HCT116 (cell line): ENCODE results near the gene PHYHIPL. TPM values are rescaled to one million over a fixed set of nuclear protein-coding genes. Genes with fewer than 3 reads are reported as not detected.
A peak's percentile ranks its signal among the peaks of the same experiment; 100 is the strongest.

Source experiments
- ATAC-seq: fragments of 200-7000 bp; cut with Tn5 transposase; 2 replicates; pipeline ENCODE4 v1.9.1; 2020; ENCODE audit warnings: mild to moderate bottlenecking, moderate library complexity
- BruUV-seq: library from RNA; stranded (reverse); fragments of 400-500 nt; replicated peaks from 2 replicates; lab custom pipeline; 2021; lab: Mats Ljungman, UMichigan
- CTCF ChIA-PET: fragments of 300-600 bp; sonication (Branson Sonifier 250); formaldehyde crosslinking; loops from one replicate; lab custom pipeline; 2021; ENCODE audit warnings: antibody characterized with exemption; lab: Charles Lee
- POLR2A ChIA-PET: fragments of 300-600, 350-600 bp; sonication (Branson Sonifier 250); formaldehyde crosslinking; loops from one replicate; lab custom pipeline; 2021; ENCODE audit warnings: antibody characterized with exemption; lab: Charles Lee
- RAD21 ChIA-PET, 2 experiments: fragments of 300-600 bp; sonication (Branson Sonifier 250); formaldehyde crosslinking; loops; one replicate each; lab custom pipeline; 2023; ENCODE audit warnings: low total read pairs in 2 of 2; ENCODE audit not compliant: uncharacterized antibody in 2 of 2, unreplicated experiment in 2 of 2, low non-redundant PET in 1 of 2; lab: Charles Lee
- DNase-seq: peaks from one replicate; pipeline ENCODE4 v3.0.0-alpha.2; 2010; ENCODE audit warnings: low read depth, low spot score
- H2AFZ ChIP-seq: fragments of 200-600 bp; shearing (Covaris generic), sonication (generic); 2 replicates; pipeline ENCODE4 v1.6.1; 2017; ENCODE audit warnings: low read depth, mixed run types, mixed read lengths, antibody characterized with exemption, low read length; ENCODE audit not compliant: poor library complexity, severe bottlenecking
- H3K27ac ChIP-seq: 2 replicates; pipeline ENCODE4 v1.5.1; 2012; ENCODE audit warnings: low read depth, low read length
- H3K27me3 ChIP-seq: fragments of 200-600 bp; sonication (generic); 2 replicates; pipeline ENCODE4 v1.6.1; 2016; ENCODE audit warnings: mixed run types, low read length, mixed read lengths; ENCODE audit not compliant: insufficient read depth
- H3K36me3 ChIP-seq, 2 experiments: fragments of 200-500 bp in 1 of 2; fragments of 200-600 bp in 1 of 2; sonication (Bioruptor generic) in 1 of 2; sonication (generic) in 1 of 2; 2 replicates each; pipeline versions ENCODE4 v1.5.1 to v1.6.1; 2014 to 2016; ENCODE audit warnings: low read length in 2 of 2, inconsistent platforms in 1 of 2, mixed read lengths in 1 of 2, mixed run types in 1 of 2; ENCODE audit not compliant: insufficient read depth in 2 of 2, control insufficient read depth in 1 of 2
- H3K4me1 ChIP-seq, 2 experiments: fragments of 200-600 bp in 1 of 2; sonication (generic) in 1 of 2; 2 replicates each; pipeline versions ENCODE4 v1.5.1 to v1.6.1; 2012 to 2017; ENCODE audit warnings: low read length in 2 of 2, inconsistent platforms in 1 of 2, mild to moderate bottlenecking in 1 of 2, mixed read lengths in 1 of 2, mixed run types in 1 of 2, moderate library complexity in 1 of 2; ENCODE audit not compliant: insufficient read depth in 2 of 2, control insufficient read depth in 1 of 2
- H3K4me2 ChIP-seq: fragments of 200-600 bp; sonication (generic); 2 replicates; pipeline ENCODE4 v1.6.1; 2017; ENCODE audit warnings: mixed run types, low read length, mixed read lengths
- H3K4me3 ChIP-seq, 2 experiments: fragments of 200-600 bp in 1 of 2; sonication (generic) in 1 of 2; replicated peaks in 1 of 2; 2 replicates each; pipeline ENCODE4 v1.5.1; 2011 to 2016; ENCODE audit warnings: low read length in 2 of 2, control low read depth in 1 of 2, low read depth in 1 of 2, mild to moderate bottlenecking in 1 of 2, mixed read lengths in 1 of 2, mixed run types in 1 of 2
- H3K79me2 ChIP-seq: fragments of 200-600 bp; sonication (generic); 2 replicates; pipeline ENCODE4 v1.6.1; 2017; ENCODE audit warnings: mild to moderate bottlenecking, mixed run types, low read length, moderate library complexity, mixed read lengths; ENCODE audit not compliant: insufficient read depth
- H3K9ac ChIP-seq: fragments of 200-600 bp; sonication (generic); 2 replicates; pipeline ENCODE4 v1.6.1; 2016; ENCODE audit warnings: low read length, mixed read lengths
- H3K9me2 ChIP-seq: fragments of 200-600 bp; sonication (generic), shearing (Covaris generic); 2 replicates; pipeline ENCODE4 v1.6.1; 2017; ENCODE audit warnings: mixed run types, mild to moderate bottlenecking, moderate library complexity; ENCODE audit not compliant: insufficient read depth
- H3K9me3 ChIP-seq, 2 experiments: fragments of 200-500 bp in 1 of 2; fragments of 200-600 bp in 1 of 2; sonication (Bioruptor generic) in 1 of 2; sonication (generic) in 1 of 2; 2 replicates each; pipeline ENCODE4 v1.6.1; 2014 to 2017; ENCODE audit warnings: low read length in 2 of 2, mixed read lengths in 2 of 2, inconsistent platforms in 1 of 2, low read depth in 1 of 2, mild to moderate bottlenecking in 1 of 2, mixed run types in 1 of 2, moderate library complexity in 1 of 2; ENCODE audit not compliant: control insufficient read depth in 1 of 2, insufficient read depth in 1 of 2
- H4K20me1 ChIP-seq: fragments of 200-600 bp; sonication (generic), shearing (Covaris generic); 2 replicates; pipeline ENCODE4 v1.6.1; 2017; ENCODE audit warnings: mixed run types, mild to moderate bottlenecking, moderate library complexity; ENCODE audit not compliant: insufficient read depth
- CEBPB ChIP-seq: IDR thresholded peaks from 2 replicates; pipeline ENCODE4 v1.6.1; 2012; ENCODE audit warnings: low read depth
- ELF1 ChIP-seq: IDR thresholded peaks from 2 replicates; pipeline ENCODE4 v1.6.1; 2012; ENCODE audit warnings: low read depth, borderline replicate concordance
- FOSL1 ChIP-seq: IDR thresholded peaks from 2 replicates; pipeline ENCODE4 v1.6.1; 2012; ENCODE audit warnings: low read depth
- JUND ChIP-seq: IDR thresholded peaks from 2 replicates; pipeline ENCODE4 v1.6.1; 2012
- MAX ChIP-seq: IDR thresholded peaks from 2 replicates; pipeline ENCODE4 v1.6.1; 2012
- POLR2A ChIP-seq: IDR thresholded peaks from 2 replicates; pipeline ENCODE4 v1.7.0; 2011; ENCODE audit warnings: borderline replicate concordance; ENCODE audit not compliant: insufficient read depth, insufficient read length; ENCODE audit errors: extremely low read depth
- REST ChIP-seq: IDR thresholded peaks from 2 replicates; pipeline ENCODE4 v1.6.1; 2012; ENCODE audit warnings: low read depth
- SP1 ChIP-seq: IDR thresholded peaks from 2 replicates; pipeline ENCODE4 v1.6.1; 2012; ENCODE audit warnings: low read depth
- YY1 ChIP-seq: IDR thresholded peaks from 2 replicates; pipeline ENCODE4 v1.6.1; 2011; ENCODE audit warnings: low read length, low read depth, moderate library complexity, mild to moderate bottlenecking; ENCODE audit not compliant: insufficient replicate concordance; ENCODE audit errors: extremely low read depth
- intact Hi-C: fragments of 100-400 bp; cut with micrococcal nuclease; formaldehyde crosslinking; loops from 2 replicates; pipeline ENCODE4 v1.10.0; 2022
- total RNA-seq: library from RNA; stranded (reverse); gene quantifications from one replicate; pipeline ENCODE4 v1.2.1, GENCODE V29; 2021; ENCODE audit not compliant: unreplicated experiment

The PHYHIPL gene
- total RNA-seq, 1 experiment from 2014 or later, result not detected

GRCh38 chr10:59234194-59234593 lies 57.8 kb downstream of the PHYHIPL start:
- RAD21 ChIA-PET, result no interaction called here
- no peaks in the 10 kb centered on the region for H3K36me3 ChIP-seq

More at GRCh38 chr10:59234194-59234593, 57.8 kb downstream of the PHYHIPL start:
- BruUV-seq, result no TSS peak
- ChIA-PET CTCF (no interaction called here), POLR2A (no interaction called here)
- TF ChIP-seq CEBPB (no peak), ELF1 (no peak), SP1 (no peak), YY1 (no peak), POLR2A (no peak), REST (no peak), MAX (no peak), JUND (no peak), FOSL1 (no peak)
- H4K20me1 ChIP-seq, result no peaks in the 10 kb centered on the region
- H2AFZ ChIP-seq, result peak overlapping the region; percentile 86
- no peaks in the 10 kb centered on the region; a peak in 1 of 4 replicates for H3K4me1 ChIP-seq
- H3K4me3 ChIP-seq, result no peak overlapping the region
- H3K4me2 ChIP-seq, result no peak overlapping the region
- H3K9ac ChIP-seq, result no peak overlapping the region
- DNase-seq (no peak), ATAC-seq (no peak)
- H3K9me3 ChIP-seq, result no peaks in the 10 kb centered on the region
- H3K27ac ChIP-seq, result no peak overlapping the region
- no peaks in the 10 kb centered on the region; the same call in 1 of the 2 replicates for H3K9me2 ChIP-seq
- H3K79me2 ChIP-seq, result no peaks in the 10 kb centered on the region
- no peaks in the 10 kb centered on the region for H3K27me3 ChIP-seq
- intact Hi-C loops, result loop anchor here (2.0 to 10.0 kb wide), 3 partner anchors 282 to 819 kb away; no protein-coding TSS in a partner anchor
